ENCODE results near the gene MAP2K4.

MAP2K4 gene

DNA sequence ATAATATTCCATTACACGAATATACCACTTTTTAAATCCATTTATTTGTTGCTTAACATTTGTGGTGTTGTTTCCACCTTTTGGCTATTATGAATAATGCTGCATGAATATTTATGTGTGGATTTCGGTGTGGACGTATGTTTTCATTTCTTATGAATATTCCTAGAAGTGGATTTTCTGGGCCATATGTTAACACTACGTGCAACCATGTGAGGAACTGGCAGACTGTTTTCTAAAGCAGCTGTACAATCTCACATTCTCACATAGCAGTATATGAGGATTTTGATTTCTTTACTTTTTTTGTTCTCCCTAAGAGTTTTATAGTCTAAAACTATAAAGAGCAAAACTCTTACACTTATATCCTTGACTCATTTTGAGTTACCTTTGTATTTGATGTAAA lies 143.4 kb downstream of the MAP2K4 start:
- DNase-seq (ENCODE audit: low spot score) = no peak

DNA sequence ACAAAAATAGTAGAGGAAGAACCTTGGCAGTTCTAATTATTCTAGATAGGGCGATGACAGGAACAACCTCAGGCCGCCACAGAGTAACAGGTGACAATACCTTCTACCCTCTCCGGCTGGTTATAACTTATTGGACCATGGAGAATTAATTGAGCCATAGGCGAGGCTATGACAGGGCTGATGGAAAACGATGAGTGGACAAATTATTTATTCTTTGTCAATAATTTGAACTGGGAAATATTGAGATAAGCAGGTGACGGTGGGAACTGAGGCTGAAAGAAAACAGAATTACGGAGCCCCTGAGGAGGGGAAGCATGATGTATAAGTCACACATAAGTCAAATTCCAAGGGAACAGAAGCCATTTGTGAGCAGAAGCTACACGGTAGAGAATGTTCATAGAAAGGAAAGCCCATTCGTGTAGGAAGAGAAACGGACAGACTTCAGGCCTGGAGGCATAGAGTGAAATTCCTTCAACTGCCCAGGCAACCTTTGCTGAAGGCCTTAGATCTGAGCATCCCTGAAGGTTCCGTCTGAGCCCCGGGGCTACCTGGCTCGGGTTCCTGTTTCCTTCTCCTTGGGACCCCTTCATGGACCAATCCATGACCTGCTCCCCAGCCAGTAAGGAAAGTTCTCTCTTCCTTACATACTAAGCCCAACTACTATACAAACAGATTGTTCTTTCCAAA lies 158.1 kb downstream of the MAP2K4 start:
- DNase-seq (ENCODE audit: low spot score) = no peak

DNA sequence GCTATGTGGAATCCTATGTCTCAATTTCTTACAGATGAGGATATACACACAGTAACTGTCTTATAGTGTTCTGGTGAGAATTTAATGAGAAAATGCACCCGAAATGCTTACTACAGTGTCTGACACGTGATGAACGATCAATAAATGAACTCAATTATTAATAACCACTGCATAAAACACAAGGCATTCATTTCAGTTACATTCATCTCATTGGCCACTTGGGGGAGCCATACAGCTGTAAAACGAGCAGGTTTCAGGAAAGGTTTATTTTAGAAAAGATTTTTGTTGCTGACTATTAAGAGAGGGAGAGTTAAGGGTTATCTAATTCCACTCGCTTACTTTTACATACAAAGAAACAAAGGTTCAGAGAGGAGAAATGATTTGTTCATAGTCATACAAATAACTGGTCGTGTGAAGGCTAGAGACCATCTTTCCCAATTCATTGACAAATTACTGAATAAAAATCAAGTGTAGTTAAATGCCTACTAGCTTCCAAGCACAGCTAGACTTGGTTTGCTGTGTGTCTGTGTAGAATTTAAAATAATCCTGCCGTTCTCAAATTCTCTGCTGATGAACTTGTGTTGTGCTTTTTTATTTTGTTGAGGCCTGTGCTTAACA lies 160.1 kb downstream of the MAP2K4 start:
- no peak for DNase-seq (ENCODE audit: low spot score)

DNA sequence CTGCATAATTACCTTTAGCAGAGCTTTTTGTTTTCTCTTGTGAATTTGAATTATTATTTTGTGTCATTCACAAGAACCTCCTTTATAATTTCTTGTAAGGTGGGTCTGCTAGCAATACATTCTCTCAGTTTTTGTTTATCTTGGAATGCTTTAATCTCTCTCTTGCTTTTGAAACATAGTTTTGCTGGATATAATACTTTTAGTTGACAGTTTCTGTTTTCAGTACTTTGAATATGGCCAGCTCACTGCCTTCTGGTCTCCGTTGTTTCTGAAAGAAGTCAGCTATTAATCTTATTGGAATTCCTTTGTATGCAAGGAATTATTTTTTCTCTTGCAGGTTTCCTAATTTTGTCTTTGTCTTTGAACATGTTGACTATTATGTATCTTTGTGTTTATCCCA lies 167.0 kb downstream of the MAP2K4 start:
- DNase-seq (ENCODE audit: low spot score) = no peak

DNA sequence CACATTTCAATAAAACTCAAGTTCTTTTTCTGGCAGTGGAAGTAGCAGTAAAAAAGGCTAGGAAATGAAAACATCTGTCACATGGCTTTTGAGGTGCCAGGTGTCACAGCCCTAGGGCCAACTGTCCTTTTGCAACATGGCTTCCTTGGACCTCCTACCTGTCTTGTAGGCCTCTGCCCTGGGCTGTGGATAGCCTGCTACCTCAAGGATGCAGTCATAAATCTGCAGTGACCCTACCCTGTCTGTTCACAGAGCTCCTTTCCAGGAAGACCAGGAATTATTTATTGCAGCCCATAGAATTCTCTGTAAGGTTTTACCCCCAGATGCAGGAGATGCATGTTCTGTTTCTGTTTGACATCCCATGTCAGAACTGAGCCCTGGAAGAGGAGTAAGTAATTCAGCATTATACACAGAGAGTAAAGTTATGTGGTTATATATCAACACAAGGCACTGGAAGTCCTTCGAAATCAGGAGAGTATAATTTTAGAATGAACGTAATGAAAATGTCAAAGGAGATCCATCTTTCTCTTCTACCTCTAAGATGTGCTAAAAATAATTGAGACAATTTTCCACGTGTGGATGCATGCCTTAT lies 172.6 kb downstream of the MAP2K4 start:
- DNase-seq (ENCODE audit: low spot score) = no peak

Data from CD4-positive, alpha-beta T cell treated with Interleukin-15 for 4 hours (primary cell).